Trophoblast cell (in vitro differentiated cells and primary cell): ENCODE data around the gene CCDC180.

Source experiments
- DNase-seq, 2 donors: peaks; one replicate each; pipeline ENCODE4 v3.0.0-alpha.2; 2016
- H2AFZ ChIP-seq: 2 replicates; pipeline ENCODE4 v1.6.1; 2013; ENCODE audit warnings: low read length, moderate library complexity, mild to moderate bottlenecking; ENCODE audit not compliant: insufficient read depth, poor library complexity
- H2AK5ac ChIP-seq: 2 replicates; pipeline ENCODE4 v1.6.1; 2013; ENCODE audit warnings: mild to moderate bottlenecking, low read length
- H2BK120ac ChIP-seq: 2 replicates; pipeline ENCODE4 v1.6.1; 2013; ENCODE audit warnings: low read length, mild to moderate bottlenecking, moderate library complexity; ENCODE audit not compliant: insufficient read depth, poor library complexity
- H2BK12ac ChIP-seq: 2 replicates; pipeline ENCODE4 v1.6.1; 2013; ENCODE audit warnings: mild to moderate bottlenecking, low read length, moderate library complexity
- H2BK5ac ChIP-seq: 2 replicates; pipeline ENCODE4 v1.6.1; 2013; ENCODE audit warnings: low read length, low read depth, moderate library complexity, mild to moderate bottlenecking; ENCODE audit not compliant: poor library complexity
- H3K14ac ChIP-seq: 2 replicates; pipeline ENCODE4 v1.6.1; 2013; ENCODE audit warnings: mild to moderate bottlenecking, low read length
- H3K18ac ChIP-seq: 2 replicates; pipeline ENCODE4 v1.6.1; 2013; ENCODE audit warnings: mild to moderate bottlenecking, low read length
- H3K23ac ChIP-seq: 2 replicates; pipeline ENCODE4 v1.6.1; 2013; ENCODE audit warnings: low read length
- H3K27ac ChIP-seq: 2 replicates; pipeline ENCODE4 v1.5.1; 2013; ENCODE audit warnings: low read depth, mild to moderate bottlenecking, inconsistent platforms, low read length, moderate library complexity
- H3K27me3 ChIP-seq: 2 replicates; pipeline ENCODE4 v1.6.1; 2013; ENCODE audit warnings: inconsistent platforms, mild to moderate bottlenecking, low read length, moderate library complexity; ENCODE audit not compliant: insufficient read depth
- H3K36me3 ChIP-seq, 2 experiments: 1 replicate in 1 of 2; 2 replicates in 1 of 2; pipeline ENCODE4 v1.6.1; 2013; ENCODE audit warnings: low read length in 2 of 2, mild to moderate bottlenecking in 2 of 2, moderate library complexity in 1 of 2; ENCODE audit not compliant: insufficient read depth in 2 of 2, control insufficient read depth in 1 of 2
- H3K4ac ChIP-seq: 2 replicates; pipeline ENCODE4 v1.6.1; 2013; ENCODE audit warnings: low read depth, mild to moderate bottlenecking, low read length, moderate library complexity
- H3K4me1 ChIP-seq, 2 experiments: 1 replicate in 1 of 2; 2 replicates in 1 of 2; pipeline ENCODE4 v1.6.1; 2013; ENCODE audit warnings: low read length in 2 of 2, mild to moderate bottlenecking in 2 of 2, moderate library complexity in 1 of 2; ENCODE audit not compliant: insufficient read depth in 2 of 2, control insufficient read depth in 1 of 2
- H3K4me2 ChIP-seq: 2 replicates; pipeline ENCODE4 v1.6.1; 2013; ENCODE audit warnings: inconsistent platforms, mild to moderate bottlenecking, low read length, moderate library complexity
- H3K4me3 ChIP-seq: 2 replicates; pipeline ENCODE4 v1.5.1; 2013; ENCODE audit warnings: mild to moderate bottlenecking, low read depth, low read length, inconsistent platforms
- H3K79me1 ChIP-seq: one replicate; pipeline ENCODE4 v1.6.1; 2013; ENCODE audit warnings: low read length
- H3K79me2 ChIP-seq: 2 replicates; pipeline ENCODE4 v1.6.1; 2013; ENCODE audit warnings: low read length, mild to moderate bottlenecking; ENCODE audit not compliant: control insufficient read depth, insufficient read depth, poor library complexity
- H3K9ac ChIP-seq: 2 replicates; pipeline ENCODE4 v1.6.1; 2013; ENCODE audit warnings: mild to moderate bottlenecking, low read length
- H3K9me3 ChIP-seq: 2 replicates; pipeline ENCODE4 v1.6.1; 2013; ENCODE audit warnings: low read depth, mild to moderate bottlenecking, control low read depth, inconsistent platforms, low read length; ENCODE audit not compliant: insufficient read depth
- H4K12ac ChIP-seq: 2 replicates; pipeline ENCODE4 v1.6.1; 2013; ENCODE audit warnings: low read depth, mild to moderate bottlenecking, low read length, moderate library complexity
- H4K8ac ChIP-seq: 2 replicates; pipeline ENCODE4 v1.6.1; 2013; ENCODE audit warnings: low read depth, mild to moderate bottlenecking, low read length, moderate library complexity
- H4K91ac ChIP-seq: one replicate; pipeline ENCODE4 v1.6.1; 2013; ENCODE audit warnings: low read depth, mild to moderate bottlenecking, low read length, moderate library complexity
- WGBS: extraction: QIAGEN DNeasy Blood & Tissue Kit; methylation state at CpG from one replicate; pipeline ENCODE4 v1.1.7; 2013; ENCODE audit warnings: missing lambda C conversion rate; ENCODE audit not compliant: insufficient read length, insufficient coverage; ENCODE audit errors: extremely low coverage; 5-methylcytosine and 5-hydroxymethylcytosine counted together

CCDC180 gene

DNA sequence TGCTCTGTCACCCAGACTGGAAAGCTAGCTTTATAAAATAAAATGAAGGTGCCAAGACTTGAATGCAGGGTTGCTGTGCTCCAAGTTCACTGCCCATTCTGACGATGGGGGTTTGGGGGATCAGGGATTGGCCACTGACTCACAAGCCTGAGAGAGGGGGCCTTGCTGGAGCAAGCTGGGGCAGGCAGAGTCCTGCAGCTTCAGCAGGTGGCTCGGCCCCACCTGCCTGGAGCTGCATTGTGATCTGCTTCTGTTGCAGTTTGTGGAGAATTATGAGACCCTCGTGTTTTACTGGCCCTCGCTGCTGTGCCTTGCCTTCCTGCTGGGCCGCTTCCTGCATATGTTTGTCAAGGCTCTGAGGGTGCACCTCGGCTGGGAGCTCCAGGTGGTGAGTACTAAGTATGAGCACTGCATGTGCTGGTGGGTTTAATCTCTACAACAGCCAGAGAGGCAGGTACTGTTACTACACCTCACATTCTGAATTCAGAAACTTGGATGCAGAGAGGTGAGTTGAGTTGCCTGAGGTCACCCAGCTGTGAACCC lies 31.1 kb upstream of the CCDC180 start:
- no peaks in the 10 kb centered on the region for H3K79me2 ChIP-seq
- no peak overlapping the region for H2BK120ac ChIP-seq
- no peak overlapping the region for H2AFZ ChIP-seq
- peaks cover 2 to 3% of the 10 kb centered on the region in 2 experiments for H3K4me1 ChIP-seq
- no peaks in the 10 kb centered on the region for H3K27me3 ChIP-seq
- H3K14ac ChIP-seq: no peak overlapping the region
- no peak overlapping the region for H4K91ac ChIP-seq
- H3K9ac ChIP-seq: no peak overlapping the region
- DNase-seq: no peak
- no peaks in the 10 kb centered on the region for H3K79me1 ChIP-seq
- no peak overlapping the region for H3K4me3 ChIP-seq
- no peak overlapping the region for H4K8ac ChIP-seq
- H2BK12ac ChIP-seq: no peak overlapping the region
- no peak overlapping the region for H3K23ac ChIP-seq
- peaks cover 0 to 4% of the 10 kb centered on the region in 2 experiments for H3K36me3 ChIP-seq
- no peak overlapping the region for H2AK5ac ChIP-seq
- no peak overlapping the region for H3K27ac ChIP-seq
- H3K9me3 ChIP-seq: no peaks in the 10 kb centered on the region
- no peak overlapping the region for H3K4ac ChIP-seq
- no peak overlapping the region for H3K4me2 ChIP-seq
- no peak overlapping the region for H3K18ac ChIP-seq
- no peak overlapping the region for H2BK5ac ChIP-seq
- H4K12ac ChIP-seq: no peak overlapping the region
- WGBS: no CpG with 5 or more reads among the region's 6 CpGs

- Histone ChIP-seq H3K9ac (no peak overlapping the region), H3K4me1 (no peaks in the 10 kb centered on the region), H4K12ac (no peak overlapping the region), H3K4me2 (no peak overlapping the region), H3K4me3 (no peak overlapping the region), H3K36me3 (peaks cover 0 to 4% of the 10 kb centered on the region in 2 experiments), H3K18ac (no peak overlapping the region), H2AFZ (no peak overlapping the region), H3K14ac (no peak overlapping the region), H4K8ac (no peak overlapping the region), H3K79me2 (no peaks in the 10 kb centered on the region), H2AK5ac (no peak overlapping the region), H4K91ac (no peak overlapping the region), H2BK5ac (no peak overlapping the region), H3K9me3 (no peaks in the 10 kb centered on the region), H2BK120ac (no peak overlapping the region), H3K27ac (no peak overlapping the region), H3K4ac (no peak overlapping the region), H3K23ac (no peak overlapping the region), H2BK12ac (no peak overlapping the region), H3K79me1 (no peaks in the 10 kb centered on the region), H3K27me3 (no peaks in the 10 kb centered on the region)
- WGBS: no CpG with 5 or more reads among the region's 7 CpGs
- DNase-seq: no peak
These were observed 29.5 kb upstream of the CCDC180 start for GRCh38 chr9:97277953-97278352.

DNA sequence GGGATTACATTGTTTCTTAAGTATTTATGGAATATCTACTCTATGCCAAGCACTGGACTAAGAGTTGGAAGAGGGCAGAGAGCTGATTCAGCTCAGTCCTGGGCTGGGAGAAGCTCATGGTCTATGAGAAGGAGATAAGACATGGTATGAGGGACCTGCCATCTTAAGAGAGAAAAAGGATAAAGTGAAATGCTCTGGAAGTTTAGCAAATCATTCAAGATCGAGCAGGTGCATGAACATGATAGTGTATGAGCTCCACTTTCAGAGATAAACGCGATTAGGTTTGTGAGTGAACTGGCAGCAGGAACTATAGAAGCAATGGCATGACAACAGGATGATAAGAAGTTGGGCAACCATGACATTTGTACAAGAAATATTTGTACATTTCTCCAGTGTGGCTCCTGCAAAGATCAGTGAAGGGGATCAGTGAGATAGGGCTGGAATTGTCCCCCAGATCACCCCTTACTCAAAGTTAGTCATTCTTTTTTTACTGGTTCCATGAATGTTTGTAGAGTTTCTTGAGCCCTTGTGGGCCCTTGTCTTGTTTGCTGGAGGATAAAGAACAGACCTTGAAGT lies 26.6 kb upstream of the CCDC180 start:
- no peak overlapping the region for H4K12ac ChIP-seq
- no peaks in the 10 kb centered on the region for H3K79me1 ChIP-seq
- no peak overlapping the region for H3K23ac ChIP-seq
- no peak overlapping the region for H3K18ac ChIP-seq
- DNase-seq: no peak
- H3K9me3 ChIP-seq: no peaks in the 10 kb centered on the region
- no peak overlapping the region for H3K14ac ChIP-seq
- H4K8ac ChIP-seq: no peak overlapping the region
- H3K4ac ChIP-seq: no peak overlapping the region
- H3K9ac ChIP-seq: no peak overlapping the region
- no peak overlapping the region for H2BK12ac ChIP-seq
- H3K27ac ChIP-seq: no peak overlapping the region
- H3K36me3 ChIP-seq: peaks cover 0 to 6% of the 10 kb centered on the region in 2 experiments
- no peak overlapping the region for H2BK5ac ChIP-seq
- no CpG with 5 or more reads among the region's 3 CpGs for WGBS
- no peaks in the 10 kb centered on the region for H3K4me1 ChIP-seq
- no peak overlapping the region for H4K91ac ChIP-seq
- H3K79me2 ChIP-seq: no peaks in the 10 kb centered on the region
- H3K4me2 ChIP-seq: no peak overlapping the region
- H2AK5ac ChIP-seq: no peak overlapping the region
- no peaks in the 10 kb centered on the region for H3K27me3 ChIP-seq
- H2AFZ ChIP-seq: no peak overlapping the region
- no peak overlapping the region for H2BK120ac ChIP-seq
- no peak overlapping the region for H3K4me3 ChIP-seq

DNA sequence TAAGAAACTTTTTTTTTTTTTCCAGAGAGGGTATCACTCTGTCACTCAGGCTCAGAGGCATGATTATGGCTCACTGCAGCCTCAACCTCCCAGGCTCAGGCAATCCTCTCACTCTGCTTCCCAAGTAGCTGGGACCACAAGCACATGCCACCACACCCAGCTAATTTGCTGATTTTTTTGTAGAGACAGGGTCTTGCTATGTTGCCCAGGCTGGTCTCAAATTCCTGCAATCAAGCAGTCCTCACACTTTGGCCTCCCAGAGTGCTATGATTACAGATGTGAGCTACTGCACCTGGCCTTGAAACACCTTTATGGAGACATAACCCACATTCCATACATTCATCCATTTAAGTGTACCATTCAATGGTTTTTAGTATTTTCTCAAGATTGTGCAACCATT lies 23.7 kb upstream of the CCDC180 start:
- H3K79me1 ChIP-seq: no peaks in the 10 kb centered on the region
- peak in 1 of 2 donors; percentile 45 for DNase-seq
- H2AK5ac ChIP-seq: no peak overlapping the region
- no peaks in the 10 kb centered on the region for H3K27me3 ChIP-seq
- no peak overlapping the region for H3K27ac ChIP-seq
- no peak overlapping the region for H3K14ac ChIP-seq
- H4K12ac ChIP-seq: no peak overlapping the region
- no peak overlapping the region for H4K8ac ChIP-seq
- H2BK120ac ChIP-seq: no peak overlapping the region
- no peaks in the 10 kb centered on the region for H3K9me3 ChIP-seq
- H3K36me3 ChIP-seq: peaks cover 0 to 10% of the 10 kb centered on the region in 2 experiments
- H3K23ac ChIP-seq: no peak overlapping the region
- no peak overlapping the region for H3K4me3 ChIP-seq
- no peak overlapping the region for H4K91ac ChIP-seq
- no peak overlapping the region for H3K4me2 ChIP-seq
- H3K4me1 ChIP-seq: no peaks in the 10 kb centered on the region
- H2BK5ac ChIP-seq: no peak overlapping the region
- no peak overlapping the region for H2BK12ac ChIP-seq
- H3K9ac ChIP-seq: no peak overlapping the region
- no peaks in the 10 kb centered on the region for H3K79me2 ChIP-seq
- no peak overlapping the region for H3K4ac ChIP-seq
- H3K18ac ChIP-seq: no peak overlapping the region
- no peak overlapping the region for H2AFZ ChIP-seq
